ENCODE data around the gene SPATS1.
"Not testable (repeated sequence)": the region's sequence is repeated elsewhere in the genome, so short reads cannot be mapped to it uniquely, and the experiment has no call there.

The SPATS1 gene

GRCh38 chr6:44346818-44347217 lies 4.4 kb downstream of the SPATS1 start:
- not testable (repeated sequence) for FAIRE-seq

- no peak for FAIRE-seq
These were observed 7.6 kb downstream of the SPATS1 start for GRCh38 chr6:44349904-44350649.

GRCh38 chr6:44350650-44350994 lies 8.2 kb downstream of the SPATS1 start:
- not testable (repeated sequence) for FAIRE-seq

GRCh38 chr6:44352259-44352658 lies 9.8 kb downstream of the SPATS1 start:
- FAIRE-seq, result no peak

GRCh38 chr6:44353336-44353735 lies 10.9 kb downstream of the SPATS1 start:
- FAIRE-seq, result peak; percentile 41

- FAIRE-seq, result no peak
These were observed 13.2 kb downstream of the SPATS1 start for GRCh38 chr6:44355640-44356039.

GRCh38 chr6:44356487-44356886 lies 14.0 kb downstream of the SPATS1 start:
- FAIRE-seq, result no peak

GRCh38 chr6:44359973-44360372 lies 17.5 kb downstream of the SPATS1 start:
- no peak for FAIRE-seq

- no peak for FAIRE-seq
These were observed 19.5 kb downstream of the SPATS1 start for GRCh38 chr6:44361947-44362346.

GRCh38 chr6:44363377-44363926 lies 21.0 kb downstream of the SPATS1 start:
- FAIRE-seq, result no peak

GRCh38 chr6:44366781-44367180 lies 24.3 kb downstream of the SPATS1 start:
- FAIRE-seq, result no peak

- no peak for FAIRE-seq
These were observed 25.2 kb downstream of the SPATS1 start for GRCh38 chr6:44367681-44368080.

- FAIRE-seq, result no peak
These were observed 30.6 kb downstream of the SPATS1 start for GRCh38 chr6:44373051-44373450.

GRCh38 chr6:44373787-44374186 lies 31.3 kb downstream of the SPATS1 start:
- no peak for FAIRE-seq

GRCh38 chr6:44375071-44375470 lies 32.6 kb downstream of the SPATS1 start:
- FAIRE-seq, result no peak

- FAIRE-seq, result no peak
These were observed 35.0 kb downstream of the SPATS1 start for GRCh38 chr6:44377484-44377883.

GRCh38 chr6:44377971-44378370 lies 35.5 kb downstream of the SPATS1 start:
- no peak for FAIRE-seq

GRCh38 chr6:44381739-44382138 lies 39.3 kb downstream of the SPATS1 start:
- FAIRE-seq, result no peak

GRCh38 chr6:44386364-44386928 lies 44.0 kb downstream of the SPATS1 start:
- FAIRE-seq, result no peak

- no peak for FAIRE-seq
These were observed 44.5 kb downstream of the SPATS1 start for GRCh38 chr6:44386929-44387345.

- FAIRE-seq, result peak; percentile 96
These were observed 45.1 kb downstream of the SPATS1 start, which contains the start of gene CDC5L for GRCh38 chr6:44387346-44388134. CDC5L (plus strand) TSS chr6:44387706; CDS start chr6:44387824, 118 bp downstream.

GRCh38 chr6:44388135-44388487 lies 45.7 kb downstream of the SPATS1 start:
- no peak for FAIRE-seq

GRCh38 chr6:44388887-44389286 lies 46.4 kb downstream of the SPATS1 start:
- FAIRE-seq, result no peak

Data from G401.6 (cell line).